BLaER1 treated with 17β-estradiol and CSF1 and Interleukin-3, amounts not matched to agents 10 nM and 100 nM (cell line): ENCODE results near the gene ACSF3.
A peak's percentile ranks its signal among the peaks of the same experiment; 100 is the strongest.
"Not testable (repeated sequence)": the region's sequence is repeated elsewhere in the genome, so short reads cannot be mapped to it uniquely, and the experiment has no call there.

Source experiments
- H3K27ac ChIP-seq, 11 experiments: shearing (Covaris generic); formaldehyde crosslinking; 2 replicates each; pipeline ENCODE4 v1.8.1; 2022
- H3K27me3 ChIP-seq, 11 experiments: shearing (Covaris generic); formaldehyde crosslinking; 2 replicates each; pipeline ENCODE4 v1.8.1; 2022
- H3K36me3 ChIP-seq, 11 experiments: shearing (Covaris generic); formaldehyde crosslinking; 2 replicates each; pipeline ENCODE4 v1.8.1; 2022
- H3K4me1 ChIP-seq, 10 experiments: shearing (Covaris generic); formaldehyde crosslinking; 2 replicates each; pipeline ENCODE4 v1.8.1; 2022
- H3K4me2 ChIP-seq, 11 experiments: shearing (Covaris generic); formaldehyde crosslinking; 2 replicates each; pipeline ENCODE4 v1.8.1; 2022
- H3K4me3 ChIP-seq, 10 experiments: shearing (Covaris generic); formaldehyde crosslinking; 2 replicates each; pipeline ENCODE4 v1.8.1; 2022
- H3K9ac ChIP-seq, 11 experiments: shearing (Covaris generic); formaldehyde crosslinking; 2 replicates each; pipeline ENCODE4 v1.8.1; 2022
- H3K9me3 ChIP-seq, 11 experiments: shearing (Covaris generic); formaldehyde crosslinking; replicated peaks in 1 of 11; 2 replicates each; pipeline ENCODE4 v1.8.1; 2022
- H4K20me1 ChIP-seq, 11 experiments: shearing (Covaris generic); formaldehyde crosslinking; 2 replicates each; pipeline ENCODE4 v1.8.1; 2022
- Cebpa-rat ChIP-seq, 11 experiments: shearing (Covaris generic); IDR thresholded peaks; 2 replicates each; pipeline ENCODE4 v1.8.1; 2022

Gene ACSF3

DNA sequence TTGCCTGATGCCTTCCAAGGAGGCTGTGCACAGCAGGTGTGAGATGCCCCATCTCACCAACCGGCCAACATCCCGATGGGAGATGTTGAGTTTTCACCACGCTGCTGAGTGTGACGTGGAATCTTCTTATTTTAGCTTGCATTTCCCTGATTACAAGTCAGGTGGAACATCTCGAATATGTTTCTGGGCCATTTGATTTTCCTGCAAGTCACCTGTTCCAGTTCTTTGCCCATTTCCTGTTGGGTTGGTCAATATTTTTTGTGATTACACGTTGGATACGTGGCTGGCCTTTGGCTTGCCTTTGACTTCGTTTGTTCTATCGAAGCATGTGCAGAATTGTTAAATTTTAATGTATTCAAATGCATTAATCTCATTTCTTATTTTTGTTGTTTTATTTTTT, 69.6 kb downstream of the ACSF3 start:
- Histone ChIP-seq H3K27ac (no peak overlapping the region), H3K27me3 (peaks cover 0 to 15% (median 0%) of the 10 kb centered on the region in 11 experiments; a peak in 6 of 22 replicates), H3K4me1 (peaks cover 17 to 79% (median 75%) of the 10 kb centered on the region in 10 experiments), H3K4me2 (peak overlapping the region in 8 of 11 experiments; percentile 4 to 79 (median 62); a peak in 15 of 22 replicates), H4K20me1 (0 out of 22 replicates have a peak, but pooled peaks cover 0 to 6% (median 0%) of the 10 kb centered on the region in 11 experiments), H3K4me3 (no peak overlapping the region), H3K36me3 (no peaks in the 10 kb centered on the region), H3K9ac (no peak overlapping the region), H3K9me3 (no peaks in the 10 kb centered on the region)
- no peak for TF ChIP-seq Cebpa-rat (IDR thresholded peaks at IDR 0.05)

DNA sequence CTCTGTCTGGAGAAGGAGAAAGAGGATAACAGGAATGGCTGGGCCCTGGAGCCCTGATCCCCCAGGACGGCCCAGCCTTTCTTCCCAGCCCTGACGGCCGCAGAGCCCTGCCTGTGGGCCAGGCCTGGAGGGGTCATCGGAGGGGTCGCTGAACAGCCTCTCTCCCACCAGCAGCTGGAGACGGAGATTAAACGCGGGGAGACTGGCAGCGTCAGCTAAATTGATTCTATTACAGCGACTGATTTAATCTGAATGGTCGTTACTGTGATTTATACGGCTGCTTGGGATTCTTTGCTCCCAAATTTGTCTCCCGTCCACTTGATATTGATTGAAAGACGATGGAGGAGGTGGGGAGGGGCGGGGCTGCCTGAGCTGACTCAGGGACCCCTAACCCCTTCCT, 70.8 kb downstream of the ACSF3 start:
- H3K27me3 ChIP-seq = peaks cover 0 to 6% (median 0%) of the 10 kb centered on the region in 11 experiments; a peak in 6 of 22 replicates
- H4K20me1 ChIP-seq = peaks cover 0 to 7% (median 0%) of the 10 kb centered on the region in 11 experiments; a peak in 1 of 22 replicates
- TF ChIP-seq Cebpa-rat (IDR thresholded peaks at IDR 0.05) = no peak
- no peak overlapping the region for H3K4me3 ChIP-seq
- H3K9ac ChIP-seq = peak overlapping the region in 2 of 11 experiments; percentile 3 to 39; a peak in 2 of 22 replicates
- H3K27ac ChIP-seq = no peak overlapping the region
- H3K9me3 ChIP-seq = no peaks in the 10 kb centered on the region
- H3K4me1 ChIP-seq = peaks cover 13 to 79% (median 74%) of the 10 kb centered on the region in 10 experiments
- H3K36me3 ChIP-seq = no peaks in the 10 kb centered on the region
- H3K4me2 ChIP-seq = peak overlapping the region in 8 of 11 experiments; percentile 9 to 79 (median 62); a peak in 12 of 22 replicates

DNA sequence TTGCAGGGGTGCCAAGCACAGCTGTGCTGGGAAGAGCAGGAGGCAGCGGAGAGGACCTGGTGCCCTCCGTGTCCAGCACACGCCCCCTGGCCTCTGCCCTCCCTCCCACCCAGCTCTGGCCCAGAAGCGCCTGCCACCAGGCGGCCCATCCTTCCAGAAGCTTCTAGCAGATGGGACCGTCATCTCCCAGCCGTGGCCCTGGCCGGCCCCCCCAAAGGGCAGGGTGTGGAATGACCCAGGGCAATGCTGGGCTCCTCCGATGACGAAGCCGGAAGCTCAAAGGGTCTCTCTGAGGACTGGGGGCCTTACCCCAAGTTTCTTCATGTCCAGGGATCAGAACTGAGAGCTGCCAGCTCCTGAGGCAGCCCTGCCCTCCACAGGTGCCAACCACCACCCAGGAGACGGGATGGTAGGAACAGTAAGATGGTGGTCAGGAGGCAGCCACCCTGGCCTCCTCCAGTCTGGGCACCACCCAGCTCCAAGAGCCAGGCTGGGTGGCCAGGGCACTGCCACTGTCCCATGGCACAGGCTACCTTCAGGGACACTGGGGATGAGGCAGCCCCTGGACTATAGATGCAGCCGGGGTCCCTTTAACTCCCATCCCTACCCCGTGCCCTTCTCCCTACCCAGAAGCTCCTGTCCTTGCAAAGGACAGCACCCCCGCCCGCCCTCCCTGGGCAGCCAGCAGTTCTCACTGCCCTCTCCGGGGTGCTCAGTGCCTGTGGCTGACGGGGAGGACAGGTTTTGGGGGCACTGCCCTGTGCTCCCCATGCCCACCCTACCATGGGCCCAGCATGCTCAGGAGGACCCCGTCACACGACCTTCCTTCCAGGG, 71.4 kb downstream of the ACSF3 start:
- no peak for TF ChIP-seq Cebpa-rat (IDR thresholded peaks at IDR 0.05)

DNA sequence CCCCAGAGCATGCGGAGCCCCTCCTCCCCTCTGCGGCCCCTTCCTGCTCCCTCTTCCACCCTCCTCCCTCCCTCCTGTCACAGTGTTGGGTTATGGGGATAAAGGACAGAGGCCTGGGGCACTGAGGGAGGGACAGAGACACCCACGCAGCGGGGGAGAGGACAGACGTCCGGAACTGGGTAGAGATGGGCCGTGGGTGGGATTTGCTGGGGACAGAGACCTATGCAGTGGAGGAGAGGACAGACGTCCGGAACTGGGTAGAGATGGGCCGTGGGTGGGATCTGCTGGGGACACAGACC, 72.0 kb downstream of the ACSF3 start:
- H3K9me3 ChIP-seq, H3K27ac ChIP-seq, H3K9ac ChIP-seq, H3K4me2 ChIP-seq, H3K36me3 ChIP-seq, H3K4me3 ChIP-seq: not testable (repeated sequence)
- Histone ChIP-seq H3K4me1 (peaks cover 16 to 82% (median 80%) of the 10 kb centered on the region in 10 experiments), H3K27me3 (peaks cover 0 to 12% (median 0%) of the 10 kb centered on the region in 11 experiments; a peak in 9 of 22 replicates), H4K20me1 (peaks cover 0 to 15% (median 6%) of the 10 kb centered on the region in 11 experiments; a peak in 8 of 22 replicates)

More for the DNA sequence above, 71.4 kb downstream of the ACSF3 start:
- H3K9me3 ChIP-seq = no peaks in the 10 kb centered on the region
- H3K27ac ChIP-seq = no peak overlapping the region
- no peak overlapping the region for H3K4me2 ChIP-seq
- H3K4me1 ChIP-seq = peaks cover 13 to 79% (median 75%) of the 10 kb centered on the region in 10 experiments
- no peak overlapping the region for H3K4me3 ChIP-seq
- peaks cover 0 to 6% (median 0%) of the 10 kb centered on the region in 11 experiments; a peak in 9 of 22 replicates for H3K27me3 ChIP-seq
- 0 out of 22 replicates have a peak overlapping the region, but pooled peaks of 1 of the 11 experiments have one; percentile 3 for H3K9ac ChIP-seq
- peaks cover 0 to 9% (median under 1%) of the 10 kb centered on the region in 11 experiments; a peak in 5 of 22 replicates for H4K20me1 ChIP-seq
- H3K36me3 ChIP-seq = no peaks in the 10 kb centered on the region

DNA sequence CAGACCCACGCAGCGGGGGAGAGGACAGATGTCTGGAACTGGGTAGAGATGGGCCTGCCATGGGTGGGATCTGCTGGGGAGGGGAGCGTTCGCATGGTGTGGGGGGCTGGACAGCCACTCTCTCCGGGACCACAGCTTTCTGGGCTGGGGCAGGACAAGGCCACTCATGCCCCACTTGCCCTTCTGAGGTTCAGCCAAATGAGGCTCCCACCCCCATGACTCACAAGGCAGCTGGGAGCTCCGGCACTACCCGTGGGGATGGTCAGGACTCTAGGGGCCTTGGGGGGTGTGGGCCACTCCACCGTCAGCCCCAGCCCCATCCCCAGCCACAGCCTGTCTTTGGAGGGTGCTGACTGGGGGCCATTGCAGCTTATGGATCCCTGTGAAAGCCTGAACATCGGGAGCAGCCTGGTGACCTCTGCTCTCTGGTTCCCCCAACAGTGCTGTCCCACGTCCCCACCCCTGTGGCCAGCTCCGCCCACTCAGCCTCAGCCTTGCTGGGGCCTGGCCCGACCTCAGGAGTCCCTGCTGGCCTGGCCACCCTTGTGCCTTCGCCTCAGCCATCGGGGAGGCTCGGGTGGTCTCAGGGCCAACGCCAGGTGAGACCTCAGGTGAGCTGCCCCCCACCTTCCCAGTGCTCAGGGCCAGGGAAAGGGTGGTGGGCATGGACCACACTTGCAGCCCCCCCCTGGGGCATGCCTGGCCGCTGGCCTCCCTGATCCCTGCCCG, 73.2 kb downstream of the ACSF3 start:
- Histone ChIP-seq H3K4me1 (peaks cover 23 to 78% (median 76%) of the 10 kb centered on the region in 10 experiments), H3K27ac (peak overlapping the region in 9 of 11 experiments; percentile 22 to 64 (median 47); a peak in 14 of 22 replicates), H3K27me3 (peaks cover 0 to 17% (median 0%) of the 10 kb centered on the region in 11 experiments; a peak in 9 of 22 replicates), H3K4me2 (peak overlapping the region; percentile 74 to 94 (median 83)), H3K9me3 (no peaks in the 10 kb centered on the region), H3K36me3 (no peaks in the 10 kb centered on the region), H3K4me3 (no peak overlapping the region), H4K20me1 (peaks cover 0 to 21% (median 10%) of the 10 kb centered on the region in 11 experiments; a peak in 10 of 22 replicates), H3K9ac (peak overlapping the region in 9 of 11 experiments; percentile 24 to 55 (median 41); a peak in 11 of 22 replicates)
- TF ChIP-seq Cebpa-rat (IDR thresholded peaks at IDR 0.05) = no peak

DNA sequence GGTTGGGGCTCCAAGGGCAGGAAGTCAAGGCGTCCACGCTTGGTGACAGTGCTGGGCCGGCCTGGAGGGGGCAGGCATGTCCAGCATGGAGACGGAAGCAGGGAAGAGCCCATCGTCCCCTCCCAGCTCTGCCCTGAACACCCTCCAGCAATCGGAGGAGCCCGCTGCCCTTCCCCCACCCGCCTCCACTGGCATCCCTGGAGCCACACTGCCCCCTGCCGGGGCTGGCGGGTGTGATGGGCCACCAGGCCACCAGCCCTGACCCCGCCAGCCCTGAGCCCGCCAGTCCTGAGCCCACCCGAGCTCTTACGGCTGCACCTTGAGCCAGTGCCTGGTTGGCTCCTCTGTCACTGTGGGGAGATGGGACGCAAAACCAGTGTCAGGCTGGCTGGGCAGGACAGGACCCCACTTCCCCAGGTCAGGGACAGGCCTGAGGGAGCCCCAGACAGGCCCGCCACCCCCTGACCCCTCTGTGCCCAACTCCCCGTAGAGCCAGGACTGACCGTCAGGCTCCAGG, 73.8 kb downstream of the ACSF3 start:
- Histone ChIP-seq H3K36me3 (no peaks in the 10 kb centered on the region), H3K4me1 (peaks cover 30 to 78% (median 76%) of the 10 kb centered on the region in 10 experiments), H3K4me3 (no peak overlapping the region), H3K4me2 (peak overlapping the region; percentile 74 to 94 (median 83)), H3K27me3 (peaks cover 0 to 17% (median 0%) of the 10 kb centered on the region in 11 experiments; a peak in 9 of 22 replicates), H3K9ac (peak overlapping the region in 9 of 11 experiments; percentile 24 to 55 (median 41); a peak in 11 of 22 replicates), H3K9me3 (no peaks in the 10 kb centered on the region), H4K20me1 (peaks cover 0 to 27% (median 10%) of the 10 kb centered on the region in 11 experiments; a peak in 10 of 22 replicates), H3K27ac (peak overlapping the region in 9 of 11 experiments; percentile 22 to 64 (median 47); a peak in 14 of 22 replicates)
- no peak for TF ChIP-seq Cebpa-rat (IDR thresholded peaks at IDR 0.05)

DNA sequence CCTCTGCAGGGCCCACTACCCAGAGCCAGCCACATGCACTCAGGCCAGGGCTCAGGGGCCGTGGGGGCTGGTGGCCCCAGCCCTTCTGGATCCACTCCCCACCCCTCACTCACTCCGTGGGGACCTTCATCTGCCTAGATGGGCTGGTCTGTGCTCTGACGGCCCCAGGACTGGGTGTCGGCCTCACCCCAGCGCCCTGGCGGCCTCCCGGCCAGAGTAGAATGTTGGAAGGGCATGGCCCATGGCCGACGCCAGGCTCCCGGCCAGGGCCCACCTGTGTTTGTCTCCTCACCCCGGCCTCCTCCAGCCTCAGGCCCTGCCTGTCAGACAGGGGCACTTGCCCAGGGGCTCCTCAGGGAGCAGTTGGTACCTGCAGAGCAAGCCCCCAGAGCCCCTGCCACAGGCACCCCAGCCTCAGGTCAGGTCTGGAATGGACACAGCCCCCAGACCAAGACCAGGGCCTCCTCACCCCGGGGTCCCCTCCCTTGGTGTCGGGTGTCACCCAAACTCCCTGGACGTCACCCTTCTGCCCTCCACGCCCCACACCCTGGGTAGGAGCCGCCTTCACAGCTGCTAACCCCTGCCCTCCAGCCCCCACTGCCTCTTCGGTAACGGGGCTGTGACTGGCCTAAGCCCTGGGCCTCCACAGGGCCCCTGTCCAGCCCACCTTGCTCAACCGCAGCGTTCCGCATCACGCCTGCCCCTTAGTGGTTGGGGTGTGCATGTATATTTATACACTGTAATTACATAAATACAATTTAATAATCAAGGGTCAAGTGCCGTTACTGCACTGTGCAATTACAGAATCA, 74.9 kb downstream of the ACSF3 start:
- Histone ChIP-seq H3K4me1 (peaks cover 41 to 78% (median 76%) of the 10 kb centered on the region in 10 experiments), H4K20me1 (peaks cover 0 to 38% (median 10%) of the 10 kb centered on the region in 11 experiments; a peak in 10 of 22 replicates), H3K36me3 (no peaks in the 10 kb centered on the region), H3K4me3 (no peak overlapping the region), H3K27me3 (peaks cover 0 to 17% (median 0%) of the 10 kb centered on the region in 11 experiments; a peak in 9 of 22 replicates), H3K9me3 (no peaks in the 10 kb centered on the region), H3K27ac (0 out of 22 replicates have a peak overlapping the region, but pooled peaks of 1 of the 11 experiments have one; percentile 23), H3K9ac (0 out of 22 replicates have a peak overlapping the region, but pooled peaks of 2 of the 11 experiments have one; percentile 17 to 19), H3K4me2 (peak overlapping the region in 7 of 11 experiments; percentile 12 to 95 (median 93); a peak in 10 of 22 replicates)
- no peak for TF ChIP-seq Cebpa-rat (IDR thresholded peaks at IDR 0.05)
